ENCODE data around the gene STK24.

DNA sequence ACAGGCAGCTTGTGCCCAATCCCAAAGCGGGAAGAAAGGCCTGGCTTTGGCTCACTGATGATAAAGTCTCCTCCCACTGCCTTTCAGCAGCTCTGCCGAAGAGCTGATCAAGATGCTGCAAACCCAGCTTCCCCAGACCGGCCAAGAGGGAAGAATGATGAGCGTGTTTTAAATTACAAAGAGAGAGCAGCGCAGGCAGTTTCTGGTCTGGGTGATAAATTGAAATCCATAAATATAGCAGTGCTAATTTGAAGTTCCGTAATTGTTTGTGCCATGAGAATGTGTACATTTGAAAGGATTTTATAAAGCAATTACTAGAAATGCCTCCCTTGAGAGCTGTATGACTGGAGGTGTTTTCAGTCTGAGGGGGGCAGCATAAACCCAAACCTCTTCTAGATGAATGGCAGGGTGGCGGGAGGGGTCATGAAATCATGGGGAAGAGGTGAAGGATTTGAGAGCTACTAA, 171.8 kb downstream of the STK24 start:
- no peak for TF ChIP-seq POLR2AphosphoS5 (IDR thresholded peaks at IDR 0.05; ENCODE audit: borderline replicate concordance, low read depth, low read length)
- TF ChIP-seq EZH2 (IDR thresholded peaks at IDR 0.05), result no peak
